ENCODE measurements around the gene PSMB10. TPM values are rescaled to one million over a fixed set of nuclear protein-coding genes. Genes with fewer than 3 reads are reported as not detected.

The PSMB10 gene
- total and polyA plus RNA-seq, 2 donors (not counting 3 experiments of a cell fraction or from before 2014, with no cell fraction given), result 40.8 to 54.7 TPM

DNA sequence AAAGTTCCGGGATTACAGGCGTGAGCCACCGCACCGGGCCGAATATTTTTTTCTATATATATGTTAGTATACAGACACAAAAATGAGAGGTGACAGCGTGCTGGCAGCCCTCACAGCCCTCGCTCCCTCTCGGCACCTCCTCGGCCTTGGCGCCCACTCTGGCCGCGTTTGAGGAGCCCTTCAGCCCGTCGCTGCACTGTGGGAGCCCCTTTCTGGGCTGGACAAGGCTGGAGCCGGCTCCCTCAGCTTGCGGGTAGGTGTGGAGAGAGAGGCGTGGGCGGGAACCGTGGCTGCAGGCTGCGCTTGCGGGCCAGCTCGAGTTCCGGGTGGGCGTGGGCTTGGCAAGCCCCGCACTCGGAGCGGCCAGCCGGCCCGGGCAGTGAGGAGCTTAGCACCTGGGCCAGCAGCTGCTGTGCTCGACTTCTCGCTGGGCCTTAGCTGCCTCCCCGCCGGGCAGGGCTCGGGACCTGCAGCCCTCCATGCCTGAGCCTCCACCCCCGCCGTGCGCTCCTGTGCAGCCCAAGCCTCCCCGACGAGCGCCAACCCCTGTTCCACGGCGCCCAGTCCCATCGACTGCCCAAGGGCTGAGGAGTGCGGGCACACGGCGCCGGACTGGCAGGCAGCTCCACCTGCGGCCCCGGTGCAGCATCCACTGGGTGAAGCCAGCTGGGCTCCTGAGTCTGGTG lies 45.5 kb upstream of the PSMB10 start:
- dilution Hi-C loops (cut with MboI; ENCODE audit: extremely low pct_ligation_motif_present, low sequenced_read_pairs), result no loop called here
- CTCF ChIA-PET, result interaction anchor here (1.0 to 1.8 kb wide), 3 partner anchors 10 to 59 kb away, joined by 3 to 7 read pairs (median 3); no protein-coding TSS in a partner anchor

More for the DNA sequence above, 45.5 kb upstream of the PSMB10 start:
- H3K9me1 ChIP-seq (replicated peaks; ENCODE audit: control insufficient read depth, extremely low read depth, insufficient read depth, low read length), result no peaks in the 10 kb centered on the region
- no peak overlapping the region for H3K4me2 ChIP-seq (ENCODE audit: insufficient read depth, low read length)
- DNase-seq (ENCODE audit: low read depth, low spot score) (no peak), FAIRE-seq (no peak)
- no peak overlapping the region for H3K4me3 ChIP-seq (replicated peaks in 1 of 3; ENCODE audit: insufficient read depth in 1 of 3, low read depth in 1 of 3, low read length in 3 of 3)
- no peak overlapping the region for H3K27ac ChIP-seq (ENCODE audit: insufficient read depth, low read depth, low read length)
- peaks cover 17% of the 10 kb centered on the region for H3K4me1 ChIP-seq (ENCODE audit: control insufficient read depth, extremely low read depth, insufficient read depth, low read length)
- POLR2A ChIA-PET, result no interaction called here
- H3K9ac ChIP-seq (replicated peaks; ENCODE audit: extremely low read depth, insufficient read depth, low read length), result no peak overlapping the region
- H3K27me3 ChIP-seq (ENCODE audit: control insufficient read depth in 2 of 2, insufficient read depth in 2 of 2, low read length in 2 of 2), result peaks cover 0 to 2% of the 10 kb centered on the region in 2 experiments
- intact Hi-C loops (cut with micrococcal nuclease), result no loop called here
- no peaks in the 10 kb centered on the region for H3K79me2 ChIP-seq (ENCODE audit: control insufficient read depth, insufficient read depth, low read length)
- TF ChIP-seq, protein P1, sequence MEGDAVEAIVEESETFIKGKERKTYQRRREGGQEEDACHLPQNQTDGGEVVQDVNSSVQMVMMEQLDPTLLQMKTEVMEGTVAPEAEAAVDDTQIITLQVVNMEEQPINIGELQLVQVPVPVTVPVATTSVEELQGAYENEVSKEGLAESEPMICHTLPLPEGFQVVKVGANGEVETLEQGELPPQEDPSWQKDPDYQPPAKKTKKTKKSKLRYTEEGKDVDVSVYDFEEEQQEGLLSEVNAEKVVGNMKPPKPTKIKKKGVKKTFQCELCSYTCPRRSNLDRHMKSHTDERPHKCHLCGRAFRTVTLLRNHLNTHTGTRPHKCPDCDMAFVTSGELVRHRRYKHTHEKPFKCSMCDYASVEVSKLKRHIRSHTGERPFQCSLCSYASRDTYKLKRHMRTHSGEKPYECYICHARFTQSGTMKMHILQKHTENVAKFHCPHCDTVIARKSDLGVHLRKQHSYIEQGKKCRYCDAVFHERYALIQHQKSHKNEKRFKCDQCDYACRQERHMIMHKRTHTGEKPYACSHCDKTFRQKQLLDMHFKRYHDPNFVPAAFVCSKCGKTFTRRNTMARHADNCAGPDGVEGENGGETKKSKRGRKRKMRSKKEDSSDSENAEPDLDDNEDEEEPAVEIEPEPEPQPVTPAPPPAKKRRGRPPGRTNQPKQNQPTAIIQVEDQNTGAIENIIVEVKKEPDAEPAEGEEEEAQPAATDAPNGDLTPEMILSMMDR (IDR thresholded peaks at IDR 0.05; ENCODE audit: extremely low read depth in 1 of 2, insufficient read depth in 1 of 2, low read depth in 1 of 2, low read length in 2 of 2), result no peak
- no peaks in the 10 kb centered on the region for H4K20me1 ChIP-seq (replicated peaks; ENCODE audit: control insufficient read depth, extremely low read depth, insufficient read depth, low read length)
- H3K36me3 ChIP-seq (ENCODE audit: control insufficient read depth in 2 of 2, extremely low read depth in 1 of 2, insufficient read depth in 2 of 2, low read length in 2 of 2), result no peaks in the 10 kb centered on the region
- no TSS peak for BruUV-seq (replicated peaks)
- no peak overlapping the region for H2AFZ ChIP-seq (ENCODE audit: low read depth, low read length)
- H3K9me3 ChIP-seq (replicated peaks; ENCODE audit: control insufficient read depth, insufficient read depth, low read length), result no peaks in the 10 kb centered on the region

Measured in endothelial cell of umbilical vein (primary cell).